GM23338 (cell line): ENCODE measurements around the gene ZYG11B. TPM values are rescaled to one million over a fixed set of nuclear protein-coding genes. Genes with fewer than 3 reads are reported as not detected.

ENCODE experiments used
- ATAC-seq: fragments of 200-7000 bp; cut with Tn5 transposase; 3 replicates; pipeline ENCODE4 v1.9.1; 2020
- DNase-seq: peaks from one replicate; pipeline ENCODE4 v3.0.0-alpha.2; 2015; ENCODE audit warnings: low spot score
- H2AFZ ChIP-seq: fragments of 200-600 bp; sonication (generic); 2 replicates; pipeline ENCODE4 v1.8.0; 2016; ENCODE audit warnings: antibody characterized with exemption, mild to moderate bottlenecking, moderate library complexity
- H3F3A ChIP-seq: fragments of 200-600 bp; sonication (generic); replicated peaks from 2 replicates; pipeline ENCODE4 v1.8.0; 2017; ENCODE audit warnings: antibody characterized with exemption, mixed run types, low read depth
- H3K27ac ChIP-seq: fragments of 200-600 bp; sonication (generic); 2 replicates; pipeline ENCODE4 v1.6.1; 2016; ENCODE audit warnings: low read depth
- H3K27me3 ChIP-seq: fragments of 200-600 bp; sonication (generic); 2 replicates; pipeline ENCODE4 v1.8.0; 2016; ENCODE audit warnings: mild to moderate bottlenecking, mixed run types, moderate library complexity; ENCODE audit not compliant: insufficient read depth
- H3K36me3 ChIP-seq: fragments of 200-600 bp; sonication (generic); 2 replicates; pipeline ENCODE4 v1.8.0; 2016; ENCODE audit warnings: mild to moderate bottlenecking; ENCODE audit not compliant: insufficient read depth
- H3K4me1 ChIP-seq: fragments of 200-600 bp; sonication (generic); 2 replicates; pipeline ENCODE4 v1.8.0; 2016; ENCODE audit warnings: mild to moderate bottlenecking, moderate library complexity; ENCODE audit not compliant: insufficient read depth
- H3K4me2 ChIP-seq: fragments of 200-600 bp; sonication (generic); 2 replicates; pipeline ENCODE4 v1.7.1; 2017; ENCODE audit warnings: mixed run types
- H3K4me3 ChIP-seq: fragments of 200-600 bp; sonication (generic); 2 replicates; pipeline ENCODE4 v1.6.1; 2016; ENCODE audit warnings: mixed run types
- H3K79me2 ChIP-seq: fragments of 200-600 bp; sonication (generic); replicated peaks from 2 replicates; pipeline ENCODE4 v1.8.0; 2017; ENCODE audit warnings: mild to moderate bottlenecking; ENCODE audit not compliant: insufficient read depth
- H3K9me2 ChIP-seq: fragments of 200-600 bp; sonication (generic); 2 replicates; pipeline ENCODE4 v1.8.0; 2017; ENCODE audit not compliant: insufficient read depth
- H4K20me1 ChIP-seq: fragments of 200-600 bp; sonication (generic); replicated peaks from 2 replicates; pipeline ENCODE4 v1.8.0; 2017; ENCODE audit warnings: mild to moderate bottlenecking; ENCODE audit not compliant: insufficient read depth
- H3K27ac Mint-ChIP-seq: 2 replicates; pipeline ENCODE4 v1.8.0; 2020; ENCODE audit warnings: inconsistent platforms, mild to moderate bottlenecking, moderate library complexity, mixed read lengths
- H3K27me3 Mint-ChIP-seq: 3 replicates; pipeline ENCODE4 v1.8.0; 2022; ENCODE audit warnings: low read depth, mild to moderate bottlenecking, moderate library complexity, mixed read lengths, inconsistent platforms; ENCODE audit not compliant: insufficient read depth, poor library complexity
- H3K36me3 Mint-ChIP-seq: 3 replicates; pipeline ENCODE4 v1.8.0; 2021; ENCODE audit warnings: low read depth, mild to moderate bottlenecking, inconsistent platforms, moderate library complexity, mixed read lengths
- H3K4me1 Mint-ChIP-seq: 3 replicates; pipeline ENCODE4 v1.8.0; 2020; ENCODE audit warnings: mild to moderate bottlenecking, inconsistent platforms, mixed read lengths
- H3K4me3 Mint-ChIP-seq: 3 replicates; pipeline ENCODE4 v1.8.0; 2021; ENCODE audit warnings: moderate library complexity, mild to moderate bottlenecking, inconsistent platforms, mixed read lengths
- H3K9me3 Mint-ChIP-seq: 3 replicates; pipeline ENCODE4 v1.8.0; 2020; ENCODE audit warnings: moderate library complexity, mild to moderate bottlenecking, inconsistent platforms, mixed read lengths
- CREB1 ChIP-seq: fragments of 250-450 bp; sonication (Bioruptor Pico); IDR thresholded peaks from 2 replicates; pipeline ENCODE4 v1.5.0; 2020; ENCODE audit warnings: low read depth, mild to moderate bottlenecking, moderate library complexity
- CTCF ChIP-seq, 2 experiments: fragments of 200-600 bp in 1 of 2; sonication (generic) in 1 of 2; conservative IDR thresholded peaks; 2 replicates each; pipeline versions ENCODE4 v1.5.1 to v1.6.1; 2016 to 2017; ENCODE audit warnings: antibody characterized with exemption in 2 of 2, low read depth in 2 of 2, mild to moderate bottlenecking in 2 of 2, moderate library complexity in 1 of 2
- ETS1 ChIP-seq: IDR thresholded peaks from 2 replicates; pipeline ENCODE4 v1.6.1; 2016; ENCODE audit warnings: antibody characterized with exemption
- EZH2 ChIP-seq: fragments of 200-600 bp; sonication (generic); IDR thresholded peaks from one replicate; pipeline ENCODE4 v1.8.0; 2017; ENCODE audit warnings: antibody characterized with exemption, mild to moderate bottlenecking, low read depth; ENCODE audit not compliant: unreplicated experiment
- EZH2phosphoT487 ChIP-seq: fragments of 200-600 bp; sonication (generic); IDR thresholded peaks from one replicate; pipeline ENCODE4 v1.8.1; 2018; ENCODE audit warnings: antibody characterized with exemption; ENCODE audit not compliant: unreplicated experiment
- JUNB ChIP-seq: IDR thresholded peaks from one replicate; pipeline ENCODE4 v1.6.1; 2016; ENCODE audit warnings: antibody characterized with exemption; ENCODE audit not compliant: unreplicated experiment
- NANOG ChIP-seq: IDR thresholded peaks from 2 replicates; pipeline ENCODE4 v1.6.1; 2016; ENCODE audit warnings: antibody characterized with exemption, borderline replicate concordance
- POLR2AphosphoS5 ChIP-seq: IDR thresholded peaks from 2 replicates; pipeline ENCODE4 v1.6.1; 2016; ENCODE audit warnings: antibody characterized with exemption, low read depth
- STAT1 ChIP-seq: IDR thresholded peaks from one replicate; pipeline ENCODE4 v1.6.1; 2016; ENCODE audit warnings: antibody characterized with exemption; ENCODE audit not compliant: unreplicated experiment
- ZNF331 ChIP-seq: fragments of 250-450 bp; sonication (Bioruptor Pico); IDR thresholded peaks from 2 replicates; pipeline ENCODE4 v1.5.0; 2020; ENCODE audit warnings: low read depth, mild to moderate bottlenecking, moderate library complexity
- ZNF462 ChIP-seq: fragments of 250-450 bp; sonication (Bioruptor Pico); IDR thresholded peaks from 2 replicates; pipeline ENCODE4 v1.5.0; 2020; ENCODE audit warnings: mild to moderate bottlenecking, moderate library complexity
- polyA plus RNA-seq: library from polyadenylated mRNA; unstranded; fragments of >200 nt; fragmentation: Nextera tagmentation; extraction: Ambion mirVana; gene quantifications from 2 replicates; pipeline ENCODE4 v1.2.1, GENCODE V29; 2016
- total RNA-seq: library from RNA; depleted of rRNA; stranded (reverse); fragments of >200 nt; shearing (Covaris generic); gene quantifications from 2 replicates; pipeline ENCODE4 v1.2.3, GENCODE V29; 2014

The ZYG11B gene
- total and polyA plus RNA-seq, 2 experiments from 2014 or later = 7.8 to 42.3 TPM

- no peak for TF ChIP-seq ETS1
- no peak for TF ChIP-seq ZNF331 (CRISPR knock-in tag)
- TF ChIP-seq EZH2phosphoT487 = no peak
- TF ChIP-seq JUNB = no peak
- TF ChIP-seq STAT1 = no peak
- no peak for TF ChIP-seq POLR2AphosphoS5
Observed at GRCh38 chr1:52771384-52771783, 45.1 kb downstream of the ZYG11B start (continued).

- H2AFZ ChIP-seq = no peak overlapping the region
- ATAC-seq (no peak), DNase-seq (no peak)
- H3K27me3 Mint-ChIP-seq = no peaks in the 10 kb centered on the region
- H4K20me1 ChIP-seq = no peaks in the 10 kb centered on the region
- no peak overlapping the region for H3K4me3 Mint-ChIP-seq
- H3K4me3 ChIP-seq = no peak overlapping the region
- H3K27ac ChIP-seq = no peak overlapping the region
- H3K27me3 ChIP-seq = no peaks in the 10 kb centered on the region
- no peak overlapping the region for H3K27ac Mint-ChIP-seq
- H3K4me1 Mint-ChIP-seq = no peaks in the 10 kb centered on the region
- H3K4me1 ChIP-seq = no peaks in the 10 kb centered on the region
- H3K9me2 ChIP-seq = no peaks in the 10 kb centered on the region
- H3F3A ChIP-seq = no peaks in the 10 kb centered on the region
- no peaks in the 10 kb centered on the region for H3K79me2 ChIP-seq
- peaks cover 11% of the 10 kb centered on the region for H3K36me3 ChIP-seq
- no peak overlapping the region for H3K4me2 ChIP-seq
- H3K9me3 Mint-ChIP-seq = no peaks in the 10 kb centered on the region
- H3K36me3 Mint-ChIP-seq = peaks cover 13% of the 10 kb centered on the region; the same call in 2 of the 3 replicates
- TF ChIP-seq CTCF (conservative IDR thresholded peaks at IDR 0.05; ENCODE audit: low read depth in 2 of 2) = no peak
- no peak for TF ChIP-seq ZNF462 (CRISPR knock-in tag)
- no peak for TF ChIP-seq JUNB
- TF ChIP-seq ETS1 = no peak
- no peak for TF ChIP-seq EZH2
- TF ChIP-seq STAT1 = no peak
- TF ChIP-seq NANOG = no peak
- no peak for TF ChIP-seq EZH2phosphoT487
- TF ChIP-seq CREB1 = no peak
Observed at GRCh38 chr1:52786148-52786547, 59.9 kb downstream of the ZYG11B start.
